ENCODE data around the gene SPDYC.
A peak's percentile ranks its signal among the peaks of the same experiment; 100 is the strongest.

DNA sequence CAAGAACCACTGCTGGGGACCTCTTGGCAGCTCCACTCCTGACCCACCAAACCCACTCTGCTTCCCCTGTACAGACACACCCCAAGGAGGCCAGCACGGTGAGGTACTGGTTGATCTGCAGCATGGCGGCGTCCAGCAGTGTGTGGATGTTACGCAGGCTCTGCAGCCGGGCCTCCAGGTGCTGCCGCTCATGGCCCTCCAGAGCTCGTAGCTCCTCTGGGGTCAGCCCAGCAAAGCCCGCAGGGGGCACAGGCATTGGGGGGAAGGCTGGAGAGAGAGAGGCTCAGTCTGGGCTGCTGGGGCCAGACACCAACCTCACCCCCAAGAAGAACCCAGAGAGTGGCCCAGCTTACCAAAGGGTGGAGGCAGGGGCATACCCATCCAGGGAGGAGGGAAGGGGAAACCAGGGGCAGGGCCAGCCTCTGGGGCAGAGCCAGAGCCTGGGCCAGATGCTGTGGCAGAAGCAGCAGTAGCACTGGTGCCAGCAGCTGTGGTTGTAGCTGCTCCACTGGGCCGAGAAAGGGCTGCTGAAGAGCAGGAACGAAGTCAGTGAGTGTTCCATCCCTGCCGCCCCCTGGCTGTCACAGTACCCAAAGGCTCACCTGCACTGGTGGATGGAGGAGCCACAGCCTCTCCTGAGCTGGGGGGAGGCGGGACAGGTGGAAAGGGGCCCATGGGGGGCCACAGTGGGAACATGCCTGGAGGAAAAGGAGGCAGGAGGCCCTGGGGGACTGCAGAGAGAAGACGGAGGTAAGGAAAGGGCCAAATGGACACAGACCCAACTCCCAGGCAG lies 40.2 kb upstream of the SPDYC start:
- TF ChIP-seq, protein P1, sequence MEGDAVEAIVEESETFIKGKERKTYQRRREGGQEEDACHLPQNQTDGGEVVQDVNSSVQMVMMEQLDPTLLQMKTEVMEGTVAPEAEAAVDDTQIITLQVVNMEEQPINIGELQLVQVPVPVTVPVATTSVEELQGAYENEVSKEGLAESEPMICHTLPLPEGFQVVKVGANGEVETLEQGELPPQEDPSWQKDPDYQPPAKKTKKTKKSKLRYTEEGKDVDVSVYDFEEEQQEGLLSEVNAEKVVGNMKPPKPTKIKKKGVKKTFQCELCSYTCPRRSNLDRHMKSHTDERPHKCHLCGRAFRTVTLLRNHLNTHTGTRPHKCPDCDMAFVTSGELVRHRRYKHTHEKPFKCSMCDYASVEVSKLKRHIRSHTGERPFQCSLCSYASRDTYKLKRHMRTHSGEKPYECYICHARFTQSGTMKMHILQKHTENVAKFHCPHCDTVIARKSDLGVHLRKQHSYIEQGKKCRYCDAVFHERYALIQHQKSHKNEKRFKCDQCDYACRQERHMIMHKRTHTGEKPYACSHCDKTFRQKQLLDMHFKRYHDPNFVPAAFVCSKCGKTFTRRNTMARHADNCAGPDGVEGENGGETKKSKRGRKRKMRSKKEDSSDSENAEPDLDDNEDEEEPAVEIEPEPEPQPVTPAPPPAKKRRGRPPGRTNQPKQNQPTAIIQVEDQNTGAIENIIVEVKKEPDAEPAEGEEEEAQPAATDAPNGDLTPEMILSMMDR (IDR thresholded peaks at IDR 0.05; ENCODE audit: low read length), result peak; percentile 36
- TF ChIP-seq EZH2 (IDR thresholded peaks at IDR 0.05; ENCODE audit: borderline replicate concordance, low read length), result no peak

All from OCI-LY1 (cell line).